Measurements from ENCODE around the gene COL21A1.

COL21A1 gene

GRCh38 chr6:56025795-56026194 is 221.6 kb downstream of the COL21A1 start:
- no peak overlapping the region for H3K4me3 ChIP-seq (ENCODE audit: low read depth, low read length)
- ChIA-PET POLR2A (no interaction called here), CTCF (interaction anchor here (3.9 kb wide), 1 partner anchor 267 kb away, joined by 20 read pairs; no protein-coding TSS in a partner anchor)
- DNase-seq (ENCODE audit: low read depth, low spot score): no peak
- TF ChIP-seq CTCF (IDR thresholded peaks at IDR 0.05; ENCODE audit: insufficient read depth, low read length, missing control alignments): no peak

GRCh38 chr6:56024931-56025330 is 222.4 kb downstream of the COL21A1 start:
- ChIA-PET POLR2A (no interaction called here), CTCF (interaction anchor here (3.9 kb wide), 1 partner anchor 268 kb away, joined by 20 read pairs; no protein-coding TSS in a partner anchor)
- DNase-seq (ENCODE audit: low read depth, low spot score): no peak
- no peak for TF ChIP-seq CTCF (IDR thresholded peaks at IDR 0.05; ENCODE audit: insufficient read depth, low read length, missing control alignments)
- no peak overlapping the region for H3K4me3 ChIP-seq (ENCODE audit: low read depth, low read length)

DNA sequence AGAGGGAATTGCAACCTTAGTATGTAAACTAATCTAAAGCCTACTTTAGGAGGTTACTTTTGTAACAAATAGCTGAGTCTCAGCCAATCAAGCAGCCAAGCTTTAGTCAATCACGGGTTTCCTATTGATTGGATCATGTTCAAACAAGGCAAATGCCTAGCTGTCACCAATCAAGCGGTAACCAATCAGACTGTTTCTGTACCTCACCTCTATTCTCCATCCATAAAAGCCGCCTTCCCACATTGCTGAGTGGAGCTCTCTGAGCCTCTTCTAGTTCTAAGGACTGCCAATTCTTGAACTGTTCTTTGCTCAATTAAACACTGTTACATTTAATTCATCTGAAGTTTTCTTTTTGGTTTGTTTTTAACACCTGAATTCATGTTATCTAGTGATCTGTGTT is 223.6 kb downstream of the COL21A1 start:
- CTCF ChIA-PET: interaction anchor here (2.0 to 3.9 kb wide), 2 partner anchors 10 to 269 kb away, joined by 8 to 20 read pairs; no protein-coding TSS in a partner anchor
- no peak for DNase-seq (ENCODE audit: low read depth, low spot score)
- no peak overlapping the region for H3K4me3 ChIP-seq (ENCODE audit: low read depth, low read length)
- POLR2A ChIA-PET: no interaction called here
- TF ChIP-seq CTCF (IDR thresholded peaks at IDR 0.05; ENCODE audit: insufficient read depth, low read length, missing control alignments): no peak

DNA sequence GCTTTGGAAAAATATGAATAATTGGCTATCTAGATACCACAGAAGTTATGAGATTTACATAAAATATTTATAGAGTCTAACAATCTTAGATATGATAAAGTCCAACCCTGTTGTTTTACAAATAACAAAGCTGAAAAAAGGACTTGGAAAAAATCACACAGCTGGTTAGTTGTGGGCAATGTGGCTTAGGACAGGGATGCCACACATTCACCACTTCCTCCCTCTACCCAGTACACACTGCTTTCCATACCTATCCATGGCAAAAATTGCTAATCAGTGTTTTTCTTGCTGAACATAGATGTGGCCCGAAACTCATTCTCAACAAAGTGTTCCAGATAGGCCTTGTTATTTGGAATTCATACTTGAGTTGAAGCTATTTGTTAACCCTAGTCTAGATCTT is 224.7 kb downstream of the COL21A1 start:
- no peak for TF ChIP-seq CTCF (IDR thresholded peaks at IDR 0.05; ENCODE audit: insufficient read depth, low read length, missing control alignments)
- ChIA-PET CTCF (interaction anchor here (2.0 to 3.9 kb wide), 2 partner anchors 11 to 270 kb away, joined by 8 to 20 read pairs; no protein-coding TSS in a partner anchor), POLR2A (no interaction called here)
- no peak overlapping the region for H3K4me3 ChIP-seq (ENCODE audit: low read depth, low read length)
- no peak for DNase-seq (ENCODE audit: low read depth, low spot score)

DNA sequence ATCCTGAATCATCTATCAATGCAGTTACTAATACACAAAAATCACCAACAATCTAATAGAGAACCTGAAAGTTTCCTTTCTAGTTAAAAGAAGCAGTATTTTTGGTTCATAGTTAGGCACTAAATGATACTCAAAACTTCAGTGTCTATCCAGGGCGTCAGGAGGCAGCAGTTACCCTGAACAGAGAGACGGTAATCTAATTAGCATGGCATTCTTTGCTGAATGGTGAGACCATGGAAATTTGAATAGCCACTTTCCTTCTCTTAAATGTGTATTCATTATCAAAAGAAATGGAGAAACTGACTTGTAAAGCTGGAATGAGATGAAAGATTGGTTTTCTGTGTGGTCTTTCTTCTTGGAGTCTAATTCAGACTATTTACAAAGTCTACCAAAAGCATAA is 225.4 kb downstream of the COL21A1 start:
- TF ChIP-seq CTCF (IDR thresholded peaks at IDR 0.05; ENCODE audit: insufficient read depth, low read length, missing control alignments): no peak
- DNase-seq (ENCODE audit: low read depth, low spot score): no peak
- CTCF ChIA-PET: interaction anchor here (2.0 to 3.9 kb wide), 2 partner anchors 11 to 271 kb away, joined by 8 to 20 read pairs; no protein-coding TSS in a partner anchor
- H3K4me3 ChIP-seq (ENCODE audit: low read depth, low read length): no peak overlapping the region
- POLR2A ChIA-PET: no interaction called here

- TF ChIP-seq CTCF (IDR thresholded peaks at IDR 0.05; ENCODE audit: insufficient read depth, low read length, missing control alignments): no peak
- H3K4me3 ChIP-seq (ENCODE audit: low read depth, low read length): no peak overlapping the region
- POLR2A ChIA-PET: no interaction called here
- no peak for DNase-seq (ENCODE audit: low read depth, low spot score)
- CTCF ChIA-PET: interaction anchor here (0.8 kb wide), 1 partner anchor 508 kb away, joined by 3 read pairs; no protein-coding TSS in a partner anchor
These were observed 227.4 kb downstream of the COL21A1 start for GRCh38 chr6:56019973-56020372.
